GM11168 (cell line): ENCODE measurements around the gene S1PR2.
"Not testable (repeated sequence)": the region's sequence is repeated elsewhere in the genome, so short reads cannot be mapped to it uniquely, and the experiment has no call there.

Source experiments
- in situ Hi-C: fragments of 300-500 bp; cut with MboI; formaldehyde crosslinking; loops from one replicate; pipeline ENCODE4 v1.12.0; 2022; ENCODE audit warnings: low sequenced_read_pairs; ENCODE audit not compliant: unreplicated experiment

Gene S1PR2

GRCh38 chr19:10227026-10227971, 3.8 kb downstream of the S1PR2 start:
- in situ Hi-C loops: loop anchor here (25.0 kb wide), 1 partner anchor 290 kb away; the partner anchor contains the start of gene OLFM2

GRCh38 chr19:10226376-10227025, 4.6 kb downstream of the S1PR2 start:
- in situ Hi-C loops: loop anchor here (25.0 kb wide), 1 partner anchor 289 kb away; the partner anchor contains the start of gene OLFM2

GRCh38 chr19:10226021-10226375, 5.1 kb downstream of the S1PR2 start:
- in situ Hi-C loops: loop anchor here (25.0 kb wide), 1 partner anchor 289 kb away; the partner anchor contains the start of gene OLFM2

DNA sequence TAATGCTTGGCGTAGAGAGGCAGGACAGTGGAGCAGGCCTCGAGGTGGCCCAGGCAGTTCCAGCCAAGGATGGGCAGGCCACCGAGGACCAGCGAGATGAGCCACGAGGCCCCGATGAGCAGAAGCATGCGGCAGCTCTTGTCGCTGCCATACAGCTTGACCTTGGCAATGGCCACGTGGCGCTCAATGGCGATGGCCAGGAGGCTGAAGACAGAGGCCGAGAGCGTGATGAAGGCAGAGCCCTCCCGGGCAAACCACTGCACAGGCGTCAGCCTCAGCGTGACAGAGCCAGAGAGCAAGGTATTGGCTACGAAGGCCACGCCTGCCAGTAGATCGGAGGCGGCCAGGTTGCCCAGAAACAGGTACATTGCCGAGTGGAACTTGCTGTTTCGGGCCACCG, 6.8 kb downstream of the S1PR2 start:
- in situ Hi-C loops: no loop called here

GRCh38 chr19:10223488-10224213, 7.5 kb downstream of the S1PR2 start:
- in situ Hi-C loops: no loop called here

- in situ Hi-C loops: no loop called here
Observed at GRCh38 chr19:10222201-10222890, 8.8 kb downstream of the S1PR2 start.

DNA sequence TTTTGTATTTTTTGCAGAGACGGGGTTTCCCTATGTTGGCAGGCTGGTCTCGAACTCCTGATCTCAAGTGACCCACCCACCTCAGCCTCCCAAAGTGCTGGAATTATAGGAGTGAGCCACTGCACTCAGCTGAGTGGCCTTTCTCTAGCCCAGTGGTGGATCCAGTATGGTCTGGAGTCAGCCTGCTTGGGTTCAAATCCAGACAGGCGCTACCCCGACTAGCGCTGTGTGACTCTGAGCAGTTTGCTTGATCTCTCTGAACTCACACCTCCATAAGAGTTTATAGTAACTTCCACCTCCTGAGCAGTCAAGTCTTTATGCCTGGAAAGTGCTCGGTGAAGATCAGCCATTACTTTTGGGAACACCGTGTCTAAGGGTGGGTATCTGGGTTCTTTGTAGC, 10.4 kb downstream of the S1PR2 start:
- in situ Hi-C loops: no loop called here

DNA sequence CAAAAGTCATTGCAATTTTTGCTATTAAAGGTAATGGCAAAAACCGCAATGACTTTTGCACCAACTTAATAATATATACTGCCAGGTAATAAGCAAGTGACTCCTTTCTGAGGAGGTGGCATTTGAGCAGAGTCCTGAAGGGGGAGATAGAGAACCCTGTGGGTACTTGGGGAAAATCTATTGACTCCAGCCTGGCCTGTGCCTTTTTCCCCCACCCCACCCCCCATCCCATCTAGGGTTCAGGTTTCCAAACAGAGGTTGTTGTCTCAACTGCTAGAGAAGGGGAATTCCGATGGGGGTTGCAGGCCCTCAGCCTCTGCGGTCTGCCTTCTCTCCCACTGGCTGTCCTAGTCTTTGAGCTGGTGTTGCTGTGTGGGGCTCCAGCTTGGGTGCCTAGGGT, 11.5 kb downstream of the S1PR2 start:
- in situ Hi-C loops: no loop called here

DNA sequence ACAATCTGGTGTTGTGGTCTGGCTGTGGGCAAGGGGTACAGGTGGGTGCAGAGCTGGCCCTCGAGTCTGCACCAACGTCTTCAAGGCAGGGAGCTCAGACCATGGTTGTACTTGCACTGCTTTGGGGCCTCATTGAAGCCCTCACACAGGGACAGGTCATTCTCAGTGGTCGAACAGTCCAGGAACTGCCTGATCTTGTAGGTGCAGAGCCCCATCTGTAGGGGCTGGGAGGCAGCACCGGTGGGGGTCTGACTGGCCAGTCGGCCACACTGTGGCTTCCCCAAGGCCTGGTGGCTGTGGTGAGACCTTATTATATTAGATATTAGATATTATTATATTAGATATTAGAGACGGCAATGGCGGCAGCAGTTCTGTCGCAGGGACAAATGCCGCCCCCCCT, 14.0 kb downstream of the S1PR2 start:
- in situ Hi-C loops: no loop called here

DNA sequence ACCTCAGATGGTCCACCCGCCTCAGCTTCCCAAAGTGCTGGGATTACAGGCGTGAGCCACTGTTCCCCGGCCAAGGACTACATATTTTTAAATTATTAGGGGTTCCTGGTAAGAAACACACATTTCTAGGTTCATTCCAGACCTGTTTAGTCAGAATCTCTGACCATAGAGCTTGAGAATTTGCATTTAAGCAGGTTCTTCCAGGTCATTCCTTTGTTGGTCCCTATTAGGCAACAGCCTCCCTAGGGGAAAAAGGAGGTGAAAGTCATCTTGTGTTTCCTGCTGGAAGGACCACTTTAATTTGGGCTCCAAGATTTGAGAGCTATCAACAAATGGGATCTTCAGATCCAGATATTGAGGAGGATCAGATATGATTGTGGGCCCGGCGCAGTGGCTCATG, 16.3 kb downstream of the S1PR2 start:
- in situ Hi-C loops: no loop called here

GRCh38 chr19:10211691-10212090, 19.4 kb downstream of the S1PR2 start:
- in situ Hi-C loops: no loop called here

- in situ Hi-C loops: no loop called here
Observed at GRCh38 chr19:10211061-10211460, 20.1 kb downstream of the S1PR2 start.

- in situ Hi-C loops: no loop called here
Observed at GRCh38 chr19:10209315-10209714, 21.8 kb downstream of the S1PR2 start.

GRCh38 chr19:10207026-10207425, 24.1 kb downstream of the S1PR2 start:
- in situ Hi-C loops: no loop called here

DNA sequence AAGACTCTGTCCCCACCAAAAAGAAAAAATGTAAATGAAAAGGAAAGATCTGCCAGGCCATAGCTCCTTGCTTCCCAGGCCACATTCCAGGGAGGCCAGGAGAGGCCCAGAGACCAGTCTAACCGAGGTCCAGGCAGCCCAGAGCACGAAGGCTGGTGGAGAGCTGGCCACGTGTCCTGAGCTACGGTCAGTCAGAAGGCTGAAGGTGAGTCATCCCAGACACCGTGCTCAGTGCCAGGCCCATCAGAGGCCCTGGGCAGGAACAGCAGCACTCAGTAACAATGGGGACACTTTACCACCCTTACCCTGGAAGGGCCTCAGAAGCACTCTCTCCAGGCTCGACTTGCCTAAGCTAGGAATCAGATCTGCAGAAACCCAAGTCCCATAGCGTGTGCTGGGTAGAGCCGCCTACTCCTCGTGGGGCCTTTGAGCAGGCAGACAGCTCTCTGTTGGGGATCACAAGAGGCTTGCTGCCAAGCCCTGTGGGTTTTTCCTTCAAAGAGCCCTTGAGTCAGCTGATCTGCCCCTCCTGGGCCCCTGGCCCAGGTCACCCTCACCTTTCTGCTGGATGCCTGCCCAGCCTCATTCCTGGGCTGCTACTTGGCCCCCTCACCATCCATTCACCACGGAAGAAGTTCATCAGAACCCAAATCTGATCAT, 24.8 kb downstream of the S1PR2 start:
- in situ Hi-C loops: no loop called here

DNA sequence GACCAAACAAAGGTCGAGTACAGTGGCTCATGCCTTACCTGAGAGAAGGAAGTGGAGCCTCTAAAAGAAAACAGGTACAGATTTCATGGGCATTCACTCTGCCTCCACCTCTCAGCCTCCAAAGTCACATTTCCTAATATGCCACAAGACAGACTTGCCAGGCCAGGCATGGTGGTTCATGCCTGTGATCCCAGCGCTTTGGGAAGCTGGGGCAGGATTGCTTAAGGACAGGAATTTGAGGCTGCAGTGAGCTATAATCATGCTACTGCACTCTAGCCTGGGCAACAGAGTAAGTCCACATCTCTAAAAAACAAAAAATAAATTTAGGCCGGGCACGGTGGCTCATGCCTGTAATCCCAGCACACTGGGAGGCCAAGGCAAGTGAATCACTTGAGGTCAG, 25.5 kb downstream of the S1PR2 start:
- in situ Hi-C loops: no loop called here

DNA sequence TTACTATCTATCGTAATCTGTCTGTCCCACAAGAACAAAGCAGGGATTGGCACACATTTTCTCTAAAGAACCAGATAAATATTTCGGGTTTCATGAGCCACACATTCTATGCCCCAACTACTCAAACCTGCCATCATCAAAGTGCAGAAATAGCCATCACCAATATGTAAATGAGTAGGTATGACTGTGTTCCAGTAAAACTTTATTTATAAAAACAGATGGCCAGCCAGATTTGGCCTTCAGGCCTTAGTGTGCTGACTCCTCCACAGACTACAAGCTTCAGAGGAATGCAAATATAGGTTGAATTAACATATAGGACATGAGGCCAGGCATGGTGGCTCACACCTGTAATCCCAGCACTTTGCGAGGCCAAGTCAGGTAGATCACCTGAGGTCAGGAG, 27.4 kb downstream of the S1PR2 start:
- in situ Hi-C loops: no loop called here

- in situ Hi-C loops: no loop called here
Observed at GRCh38 chr19:10201176-10201575, 30.0 kb downstream of the S1PR2 start.

- in situ Hi-C loops: not testable (repeated sequence)
Observed at GRCh38 chr19:10200101-10200500, 31.0 kb downstream of the S1PR2 start.
